HEK293 (cell line): ENCODE measurements around the gene S1PR2.

Experiments
- CTCF ChIA-PET: fragments of 350-600 bp; formaldehyde crosslinking; extraction: SDS; loops from one replicate; lab custom pipeline; 2021; ENCODE audit warnings: antibody characterized with exemption; lab: Yijun Ruan, JAX
- POLR2A ChIA-PET: fragments of 300-600 bp; formaldehyde crosslinking; extraction: SDS; loops from one replicate; lab custom pipeline; 2020; ENCODE audit warnings: antibody characterized with exemption, inconsistent platforms; lab: Yijun Ruan, JAX
- H3K27ac ChIP-seq: fragments of 200-500 bp; sonication (Bioruptor generic); 2 replicates; pipeline ENCODE4 v1.5.1; 2014; ENCODE audit warnings: low read depth, low read length, control low read depth, inconsistent platforms; ENCODE audit errors: extremely low read depth
- H3K36me3 ChIP-seq, 2 experiments: fragments of 200-500 bp in 1 of 2; sonication (Bioruptor generic) in 1 of 2; 1 replicate in 1 of 2; 2 replicates in 1 of 2; pipeline ENCODE4 v1.5.1; 2014 to 2017; ENCODE audit warnings: inconsistent platforms in 2 of 2, low read length in 2 of 2; ENCODE audit not compliant: control insufficient read depth in 2 of 2, insufficient read depth in 1 of 2
- H3K4me1 ChIP-seq: fragments of 200-500 bp; sonication (Bioruptor generic); 2 replicates; pipeline ENCODE4 v1.5.1; 2014; ENCODE audit warnings: mild to moderate bottlenecking, low read length, inconsistent platforms; ENCODE audit not compliant: control insufficient read depth, insufficient read depth
- H3K4me3 ChIP-seq: 2 replicates; pipeline ENCODE4 v1.5.1; 2011; ENCODE audit warnings: low read depth, mild to moderate bottlenecking, control low read depth, low read length, moderate library complexity
- H3K9me3 ChIP-seq: fragments of 200-500 bp; sonication (Bioruptor generic); 2 replicates; pipeline ENCODE4 v1.5.1; 2014; ENCODE audit warnings: low read depth, low read length, inconsistent platforms; ENCODE audit not compliant: control insufficient read depth, insufficient read depth
- HOXC10 ChIP-seq: sonication (generic); formaldehyde crosslinking; IDR thresholded peaks from 2 replicates; pipeline ENCODE4 v1.8.1; 2023; ENCODE audit warnings: mild to moderate bottlenecking, missing genetic modification reagents
- IKZF3 ChIP-seq: fragments of 450-650 bp; IDR thresholded peaks from 2 replicates; pipeline ENCODE4 v1.5.0; 2018; ENCODE audit warnings: missing biosample characterization, mild to moderate bottlenecking, missing genetic modification characterization, moderate library complexity
- PRDM10 ChIP-seq: fragments of 450-650 bp; formaldehyde crosslinking; IDR thresholded peaks from 2 replicates; pipeline ENCODE4 v1.5.1; 2016; ENCODE audit warnings: missing biosample characterization, missing genetic modification characterization
- REST ChIP-seq: fragments of 450-650 bp; formaldehyde crosslinking; IDR thresholded peaks from 2 replicates; pipeline ENCODE4 v1.5.1; 2016; ENCODE audit warnings: missing biosample characterization, missing genetic modification characterization
- SP2 ChIP-seq: fragments of 450-650 bp; formaldehyde crosslinking; IDR thresholded peaks from 2 replicates; pipeline ENCODE4 v1.5.1; 2016; ENCODE audit warnings: missing biosample characterization, missing genetic modification characterization
- SP7 ChIP-seq: fragments of 450-650 bp; formaldehyde crosslinking; IDR thresholded peaks from 2 replicates; pipeline ENCODE4 v1.5.1; 2016; ENCODE audit warnings: missing biosample characterization, missing genetic modification characterization
- YY2 ChIP-seq: fragments of 450-650 bp; formaldehyde crosslinking; IDR thresholded peaks from 2 replicates; pipeline ENCODE4 v1.5.1; 2016; ENCODE audit warnings: missing biosample characterization, missing genetic modification characterization
- ZBTB26 ChIP-seq: fragments of 450-650 bp; formaldehyde crosslinking; optimal IDR thresholded peaks from 2 replicates; pipeline ENCODE3; 2016; ENCODE audit warnings: missing biosample characterization, mild to moderate bottlenecking, missing genetic modification characterization
- ZBTB48 ChIP-seq: fragments of 450-650 bp; formaldehyde crosslinking; IDR thresholded peaks from 2 replicates; pipeline ENCODE4 v1.5.1; 2016; ENCODE audit warnings: missing biosample characterization, missing genetic modification characterization
- ZBTB7A ChIP-seq: fragments of 450-650 bp; formaldehyde crosslinking; IDR thresholded peaks from 2 replicates; pipeline ENCODE4 v1.5.1; 2016; ENCODE audit warnings: low read depth, missing biosample characterization, missing genetic modification characterization
- ZFP69B ChIP-seq: fragments of 450-650 bp; formaldehyde crosslinking; IDR thresholded peaks from 2 replicates; pipeline ENCODE4 v1.5.1; 2016; ENCODE audit warnings: missing biosample characterization, missing genetic modification characterization
- ZNF114 ChIP-seq: fragments of 450-650 bp; formaldehyde crosslinking; IDR thresholded peaks from 2 replicates; pipeline ENCODE4 v1.5.0; 2017; ENCODE audit warnings: missing biosample characterization, missing genetic modification characterization
- ZNF132 ChIP-seq: fragments of 450-650 bp; formaldehyde crosslinking; IDR thresholded peaks from 2 replicates; pipeline ENCODE4 v1.5.1; 2017; ENCODE audit warnings: missing biosample characterization, missing genetic modification characterization, borderline replicate concordance
- ZNF169 ChIP-seq: fragments of 450-650 bp; formaldehyde crosslinking; IDR thresholded peaks from 2 replicates; pipeline ENCODE4 v1.5.1; 2016; ENCODE audit warnings: missing biosample characterization, missing genetic modification characterization
- ZNF324 ChIP-seq: fragments of 450-650 bp; formaldehyde crosslinking; IDR thresholded peaks from 2 replicates; pipeline ENCODE4 v1.5.1; 2016; ENCODE audit warnings: missing biosample characterization, missing genetic modification characterization
- ZNF391 ChIP-seq: fragments of 450-650 bp; formaldehyde crosslinking; IDR thresholded peaks from 2 replicates; pipeline ENCODE4 v1.5.1; 2016; ENCODE audit warnings: low read depth, missing biosample characterization, missing genetic modification characterization, borderline replicate concordance
- ZNF449 ChIP-seq: fragments of 450-650 bp; formaldehyde crosslinking; IDR thresholded peaks from 2 replicates; pipeline ENCODE4 v1.5.1; 2017; ENCODE audit warnings: missing biosample characterization, mild to moderate bottlenecking, missing genetic modification characterization, moderate library complexity
- ZNF571 ChIP-seq: fragments of 450-650 bp; formaldehyde crosslinking; IDR thresholded peaks from 2 replicates; pipeline ENCODE4 v1.5.0; 2017; ENCODE audit warnings: missing biosample characterization, missing genetic modification characterization
- ZNF596 ChIP-seq: fragments of 450-650 bp; IDR thresholded peaks from 2 replicates; pipeline ENCODE4 v1.5.0; 2018; ENCODE audit warnings: missing biosample characterization, mild to moderate bottlenecking, missing genetic modification characterization, moderate library complexity
- ZNF600 ChIP-seq: fragments of 450-650 bp; formaldehyde crosslinking; IDR thresholded peaks from 2 replicates; pipeline ENCODE4 v1.5.1; 2016; ENCODE audit warnings: missing biosample characterization, missing genetic modification characterization
- ZNF624 ChIP-seq: fragments of 450-650 bp; formaldehyde crosslinking; IDR thresholded peaks from 2 replicates; pipeline ENCODE4 v1.5.1; 2017; ENCODE audit warnings: missing biosample characterization, missing genetic modification characterization
- ZNF639 ChIP-seq: fragments of 450-650 bp; formaldehyde crosslinking; IDR thresholded peaks from 2 replicates; pipeline ENCODE4 v1.5.1; 2016; ENCODE audit warnings: missing biosample characterization, missing genetic modification characterization
- ZSCAN30 ChIP-seq: fragments of 450-650 bp; IDR thresholded peaks from 2 replicates; pipeline ENCODE4 v1.5.1; 2018; ENCODE audit warnings: missing biosample characterization, mild to moderate bottlenecking, missing genetic modification characterization, moderate library complexity
- ZXDB ChIP-seq: fragments of 450-650 bp; formaldehyde crosslinking; IDR thresholded peaks from 2 replicates; pipeline ENCODE4 v1.5.1; 2016; ENCODE audit warnings: missing biosample characterization, missing genetic modification characterization

Gene S1PR2

GRCh38 chr19:10230861-10231611, at the start of gene S1PR2:
TSS of gene S1PR2 (minus strand) at chr19:10231331. CDS start at chr19:10224905, 6,426 bp downstream.
- Histone ChIP-seq H3K36me3 (no peaks in the 10 kb centered on the region), H3K4me3 (peak within 1 kb of the TSS; percentile 78), H3K9me3 (no peaks in the 10 kb centered on the region), H3K4me1 (no peaks in the 10 kb centered on the region), H3K27ac (peak within 1 kb of the TSS; percentile 74; the same call in 1 of the 2 replicates)
- ChIA-PET POLR2A (interaction anchor here (0.6 to 1.4 kb wide), 7 partner anchors 8 to 404 kb away, joined by 3 to 5 read pairs (median 3); partner anchors contain the start of genes DNMT1, MRPL4 and UBL5), CTCF (interaction anchor here (0.7 kb wide), 1 partner anchor 9 kb away, joined by 3 read pairs; no protein-coding TSS in a partner anchor)
- TF ChIP-seq ZSCAN30 (tag by site-specific recombination): peak; percentile 52; the same call in 1 of the 2 replicates
- no peak for TF ChIP-seq ZNF639 (tag by site-specific recombination)
- TF ChIP-seq SP7 (tag by site-specific recombination): peak; percentile 21; the same call in 1 of the 2 replicates
- TF ChIP-seq SP2 (tag by site-specific recombination): peak; percentile 53
- no peak for TF ChIP-seq REST (tag by site-specific recombination)
- peak; percentile 33; the same call in 1 of the 2 replicates for TF ChIP-seq ZNF449 (tag by site-specific recombination)
- no peak for TF ChIP-seq ZNF624 (tag by site-specific recombination)
- TF ChIP-seq ZFP69B (tag by site-specific recombination): no peak
- TF ChIP-seq ZBTB48 (tag by site-specific recombination): 0 out of 2 replicates have a peak, but pooled peaks have one; percentile 37
- 0 out of 2 replicates have a peak, but pooled peaks have one; percentile 4 for TF ChIP-seq PRDM10 (tag by site-specific recombination)
- TF ChIP-seq ZNF324 (tag by site-specific recombination): no peak
- no peak for TF ChIP-seq ZBTB7A
- TF ChIP-seq YY2 (tag by site-specific recombination): no peak
- TF ChIP-seq ZNF571 (tag by site-specific recombination): no peak
- peak; percentile 42; the same call in 1 of the 2 replicates for TF ChIP-seq IKZF3 (tag by site-specific recombination)
- peak; percentile 83 for TF ChIP-seq ZBTB26
- TF ChIP-seq ZXDB (tag by site-specific recombination): 0 out of 2 replicates have a peak, but pooled peaks have one; percentile 5
- TF ChIP-seq ZNF596: 0 out of 2 replicates have a peak, but pooled peaks have one; percentile 41
- no peak for TF ChIP-seq ZNF600
- no peak for TF ChIP-seq ZNF132 (tag by site-specific recombination)
- no peak for TF ChIP-seq ZNF391 (tag by site-specific recombination)
- TF ChIP-seq HOXC10 (CRISPR knock-in tag): no peak
- no peak for TF ChIP-seq ZNF169 (tag by site-specific recombination)
- no peak for TF ChIP-seq ZNF114
